ENCODE results near the gene NECAB2.

The NECAB2 gene

GRCh38 chr16:83952940-83953795, 14.9 kb upstream of the NECAB2 start, which contains the start of gene OSGIN1:
Gene OSGIN1 (plus strand): TSS chr16:83953240. CDS start chr16:83957672, 4,432 bp downstream.
- DNase-seq = peak; percentile 80

- DNase-seq = peak; percentile 53
Measured at GRCh38 chr16:83953796-83954576, 14.1 kb upstream of the NECAB2 start.

DNA sequence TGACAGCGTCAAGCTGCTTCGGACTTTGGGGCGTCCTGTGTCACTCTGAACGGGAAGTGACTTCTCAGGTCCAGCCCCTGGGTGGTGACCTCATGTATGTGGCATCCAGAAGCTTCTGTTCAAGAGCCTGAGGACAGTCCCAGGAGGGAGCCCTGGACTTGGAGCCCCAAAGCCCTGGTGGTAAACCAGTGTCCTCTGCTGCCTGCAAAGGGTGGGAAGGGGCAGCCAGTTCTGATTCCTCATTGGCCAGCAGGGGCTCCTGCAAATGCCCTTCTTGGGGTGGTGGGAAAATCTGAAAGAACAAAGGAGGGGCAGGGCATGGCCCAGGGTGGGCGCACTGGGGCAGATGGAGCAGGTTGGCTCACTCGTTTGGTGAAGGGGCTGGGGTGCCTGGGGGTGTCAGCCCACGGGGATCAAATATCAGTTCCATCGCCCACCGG, 13.4 kb upstream of the NECAB2 start:
- no peak for DNase-seq

DNA sequence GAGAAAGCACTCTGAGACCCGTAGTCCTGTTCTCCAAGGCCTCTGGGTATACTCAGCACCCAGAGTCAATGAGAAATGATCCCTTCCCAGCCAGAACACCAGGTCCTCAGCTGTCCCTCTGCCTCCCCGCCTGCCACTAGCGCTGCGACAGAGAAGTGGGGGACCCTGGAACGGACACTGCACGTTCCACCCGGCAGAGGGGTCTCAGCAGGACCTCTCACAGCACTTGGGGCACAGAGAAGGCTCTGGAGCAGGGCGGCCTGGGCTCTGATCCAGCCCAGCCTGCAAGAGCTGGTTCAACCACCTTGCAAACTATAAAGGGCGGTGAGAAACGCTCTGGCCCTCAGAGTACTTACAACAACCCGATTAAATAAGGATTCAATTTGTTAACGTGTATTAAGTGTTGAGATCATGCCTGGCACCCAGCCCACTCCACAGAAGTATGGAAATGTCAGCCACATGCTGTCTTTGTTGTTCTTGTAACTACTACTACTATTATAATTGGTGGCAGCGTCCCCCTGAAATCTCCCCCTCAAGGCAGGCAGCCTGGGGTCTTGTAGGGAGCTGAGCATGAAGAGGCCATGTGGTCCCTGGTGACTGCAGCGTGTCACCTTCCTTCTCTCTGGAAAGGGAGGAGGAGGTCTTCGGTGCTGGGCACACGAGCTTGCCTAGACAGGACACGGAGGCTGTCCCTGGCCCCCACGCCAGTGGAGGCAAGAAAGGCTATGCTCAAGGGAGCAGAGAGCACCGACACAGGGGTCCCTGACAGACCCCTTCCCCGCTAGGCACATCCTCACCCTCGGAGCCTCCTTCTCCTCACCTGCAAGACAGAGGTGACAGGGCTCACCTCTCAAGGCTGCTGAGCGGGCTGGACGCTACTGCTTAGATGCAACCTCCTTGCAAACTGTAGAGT, 12.6 kb upstream of the NECAB2 start:
- no peak for DNase-seq

DNA sequence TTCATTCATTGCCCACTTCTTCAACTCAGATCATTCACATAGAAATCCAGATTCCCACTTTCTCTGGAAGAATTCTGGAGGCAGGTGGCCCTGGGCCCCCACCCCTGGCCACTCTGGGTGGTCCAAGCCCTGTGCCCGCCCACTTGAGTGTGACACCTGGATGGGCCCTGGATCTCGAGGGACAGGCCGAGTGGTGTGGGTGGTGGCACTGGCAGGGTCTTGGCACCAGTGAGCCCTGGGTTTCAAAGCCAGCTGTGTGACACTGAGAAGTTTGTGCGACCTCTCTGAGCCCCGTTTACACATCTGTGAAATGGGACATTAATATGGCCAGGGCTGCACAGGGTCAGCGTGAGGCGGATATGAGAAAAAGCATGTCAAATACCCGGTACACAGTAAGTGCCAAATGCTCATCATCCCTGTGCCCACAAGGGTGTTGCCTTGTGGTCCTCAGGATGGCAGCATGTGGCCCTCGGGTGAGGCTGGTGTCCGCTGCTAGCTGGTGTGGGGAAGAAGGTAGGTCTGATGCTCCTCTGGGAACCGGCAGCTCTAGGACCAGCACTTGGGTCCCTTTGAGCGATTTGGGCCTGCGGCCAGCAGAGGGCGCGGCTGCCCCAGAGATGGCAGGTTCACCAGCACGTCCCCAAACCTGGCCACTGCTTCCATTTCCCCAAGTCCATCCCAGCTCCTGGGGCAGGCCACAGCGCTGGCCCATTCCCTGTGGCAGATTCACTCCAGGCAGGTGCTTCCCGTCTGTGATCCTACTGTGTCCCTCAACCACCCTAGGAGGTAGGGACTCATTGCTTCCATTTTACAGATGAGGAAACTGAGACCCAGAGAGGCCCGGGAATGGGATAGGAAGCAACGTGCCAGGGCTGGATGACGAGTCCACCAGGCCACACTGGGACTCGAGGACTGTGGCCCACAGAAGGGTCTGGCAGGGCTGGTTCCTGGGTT, 11.4 kb upstream of the NECAB2 start:
- peak; percentile 92 for DNase-seq

- DNase-seq = no peak
Measured at GRCh38 chr16:83957296-83957855, 10.7 kb upstream of the NECAB2 start.

DNA sequence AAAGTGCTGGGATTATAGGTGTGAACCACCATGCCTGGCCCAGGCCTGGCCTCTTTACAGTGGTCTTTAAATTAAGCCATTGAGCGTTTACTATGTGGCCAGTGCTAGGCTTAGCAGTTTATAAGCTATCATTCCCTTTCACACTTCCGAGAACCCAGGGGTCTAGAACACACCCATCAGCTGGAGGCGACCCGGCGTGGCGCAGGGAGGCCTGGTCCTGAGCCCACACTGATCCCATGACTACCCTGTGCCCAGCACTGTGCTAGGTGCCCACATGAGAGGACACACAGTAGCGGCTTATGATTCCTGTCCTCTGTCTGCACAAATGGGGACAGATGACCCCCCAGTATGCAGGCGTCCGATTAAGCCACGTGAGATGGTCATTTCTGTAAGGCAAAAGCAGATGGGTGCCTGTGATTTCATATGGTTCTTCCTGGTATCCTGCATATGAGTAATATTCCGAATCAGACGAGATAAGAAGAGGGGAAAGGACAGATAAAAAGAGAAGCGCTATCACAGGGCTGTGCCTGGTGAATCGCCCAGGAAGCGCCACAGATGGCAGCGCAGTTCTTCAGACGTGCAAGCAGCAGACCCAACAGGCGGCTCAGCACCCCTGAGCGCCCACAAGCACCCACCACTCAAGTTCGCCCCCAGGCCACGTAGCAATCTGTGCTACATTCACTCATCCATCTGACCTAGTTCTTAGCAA, 9.8 kb upstream of the NECAB2 start:
- DNase-seq = no peak

DNA sequence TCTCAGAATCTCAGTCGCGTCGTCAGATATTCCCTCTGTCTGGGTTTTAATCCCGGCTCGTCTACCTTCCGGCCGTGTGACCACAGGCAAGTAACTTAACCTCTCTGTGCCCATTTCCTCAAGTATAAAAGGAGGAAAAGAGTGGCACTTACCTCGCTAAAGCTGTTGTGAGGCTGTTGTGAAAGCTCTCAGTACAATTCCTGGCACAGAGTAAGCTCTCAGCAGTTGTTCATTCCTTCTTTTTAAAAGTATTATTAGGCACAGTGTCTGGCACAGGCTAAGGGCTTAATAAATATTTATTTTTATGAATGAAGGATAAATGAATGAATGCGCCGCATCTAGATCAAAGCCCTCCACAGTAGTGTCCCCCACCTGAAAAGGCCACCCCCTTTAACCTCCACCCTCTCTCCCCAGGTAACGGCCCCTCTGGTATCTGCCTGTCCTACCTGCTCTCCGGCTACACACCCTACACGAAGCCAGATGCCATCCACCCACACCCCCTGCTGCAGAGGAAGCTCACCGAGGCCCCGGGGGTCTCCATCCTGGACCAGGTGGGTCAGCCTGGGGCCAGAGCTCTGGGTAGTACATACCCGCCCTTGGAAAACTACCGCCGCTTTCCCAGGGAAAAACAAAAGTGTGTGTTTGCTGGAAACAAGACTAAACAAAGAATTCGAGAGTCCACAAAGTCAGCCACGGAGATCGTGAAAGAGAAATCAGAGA, 9.0 kb upstream of the NECAB2 start:
- no peak for DNase-seq

DNA sequence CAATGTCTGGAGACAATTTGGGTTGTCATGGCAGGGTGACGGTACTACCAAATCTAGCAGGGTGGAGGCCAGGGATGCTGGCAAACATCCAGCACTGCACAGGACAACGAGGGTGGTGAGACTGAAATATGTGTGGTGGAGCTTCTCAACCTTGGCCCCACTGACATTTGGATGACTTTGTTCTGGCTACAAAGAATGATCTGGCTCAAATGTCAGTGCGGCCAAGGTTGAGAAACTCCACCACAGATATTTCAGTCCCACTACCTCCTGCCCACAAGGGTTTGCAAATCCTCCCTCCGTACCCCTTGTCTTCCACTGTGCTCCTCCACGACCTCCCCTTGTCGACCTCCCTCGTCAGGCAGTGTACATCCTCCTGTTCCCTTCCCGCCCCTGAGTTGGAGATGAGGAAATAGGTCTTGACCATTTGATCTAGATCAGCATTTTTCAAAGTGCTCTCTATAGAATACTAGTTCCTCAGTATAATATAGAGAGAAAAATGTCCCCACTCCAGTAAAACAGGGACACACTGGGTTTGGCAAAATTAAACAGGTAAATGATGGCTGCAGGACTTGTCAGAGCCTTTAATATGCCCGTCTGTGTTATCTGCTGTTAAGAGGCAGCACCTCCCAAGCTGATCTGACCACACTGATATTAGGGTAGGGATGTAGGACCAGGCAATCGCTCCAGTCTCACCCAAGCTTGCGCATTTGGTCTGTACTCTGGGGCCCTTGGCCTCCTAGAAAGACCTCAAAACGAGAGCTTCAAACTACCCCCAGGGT, 8.2 kb upstream of the NECAB2 start:
- no peak for DNase-seq

- DNase-seq = no peak
Measured at GRCh38 chr16:83960521-83961249, 7.4 kb upstream of the NECAB2 start.

DNA sequence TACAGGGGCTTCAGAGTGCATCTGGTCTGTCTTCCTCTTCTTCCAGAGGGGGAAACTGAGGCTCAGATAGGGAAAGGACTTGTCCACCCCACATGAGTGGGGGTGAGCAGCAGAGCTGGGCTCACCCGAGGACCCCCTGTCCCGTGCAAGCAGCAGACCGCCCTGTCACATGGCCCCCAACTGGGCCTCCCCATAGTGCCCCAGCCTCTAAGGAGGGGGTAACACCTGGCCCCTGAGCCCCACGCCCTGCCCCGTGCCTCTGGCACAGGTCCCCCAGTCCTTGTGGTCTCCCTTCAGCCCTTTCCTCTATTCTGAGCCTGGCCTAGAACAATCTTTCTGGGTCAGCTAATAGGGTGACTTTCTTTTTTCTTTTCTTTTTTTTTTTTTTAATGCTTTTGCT, 6.5 kb upstream of the NECAB2 start:
- no peak for DNase-seq

- DNase-seq = no peak
Measured at GRCh38 chr16:83963277-83964119, 4.5 kb upstream of the NECAB2 start.

GRCh38 chr16:83964684-83965443, 3.2 kb upstream of the NECAB2 start:
- no peak for DNase-seq

GRCh38 chr16:83965444-83966152, 2.4 kb upstream of the NECAB2 start:
- no peak for DNase-seq

DNA sequence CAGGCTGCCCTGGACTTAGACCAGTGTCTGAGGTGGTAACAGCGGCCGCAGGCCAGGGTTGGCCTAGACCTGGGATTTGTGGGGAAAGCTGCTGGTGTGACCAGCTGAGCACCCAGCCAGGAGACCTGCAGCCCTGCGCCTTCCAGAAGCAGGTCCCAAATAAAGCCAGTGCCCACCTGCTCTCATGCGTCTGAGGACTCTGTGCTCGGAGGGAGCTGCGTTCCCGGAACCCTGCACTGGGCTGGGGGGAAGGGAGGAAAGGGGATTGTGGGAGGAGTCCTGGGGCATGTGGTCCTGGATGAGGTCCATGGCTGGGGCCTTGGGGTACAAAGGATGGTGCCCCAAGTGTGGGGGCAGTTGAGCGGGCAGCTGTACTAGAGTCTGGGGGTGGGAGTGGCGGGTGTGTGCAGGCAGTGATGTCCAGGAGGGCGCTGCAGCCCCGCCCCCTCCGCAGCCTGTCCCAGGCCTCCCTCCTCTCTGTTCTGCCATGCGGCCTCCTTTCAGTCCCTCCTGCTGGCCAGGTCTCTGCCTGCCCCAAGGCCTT, 1.8 kb upstream of the NECAB2 start:
- DNase-seq = no peak

DNA sequence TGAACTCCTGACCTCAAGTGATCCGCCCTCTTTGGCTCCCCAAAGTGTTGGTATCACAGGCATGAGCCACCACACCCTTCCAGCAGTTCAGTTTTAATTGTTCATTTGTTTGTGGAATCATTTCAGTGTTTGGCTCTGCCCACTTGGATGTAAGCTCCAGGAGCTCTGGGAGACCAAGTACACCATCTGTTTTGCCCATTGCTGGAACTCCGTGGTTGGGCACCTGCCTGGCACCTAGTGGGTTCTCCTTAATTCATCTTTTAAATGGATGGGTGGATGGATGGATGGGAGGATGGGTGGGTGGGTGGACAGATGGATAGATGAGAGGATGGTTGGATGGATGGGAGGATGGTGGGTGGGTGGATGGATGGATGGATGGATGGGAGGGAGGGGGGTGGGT, 953 bp upstream of the NECAB2 start:
- no peak for DNase-seq
